ENCODE data around the gene CARMIL3.

The CARMIL3 gene

GRCh38 chr14:24078146-24078545 lies 26.3 kb downstream of the CARMIL3 start:
- no peak for TF ChIP-seq CTCF (IDR thresholded peaks at IDR 0.05; ENCODE audit: insufficient read depth, low read length, missing control alignments)
- ChIA-PET POLR2A (no interaction called here), CTCF (interaction anchor here (6.5 kb wide), 1 partner anchor 14 kb away, joined by 121 read pairs; the partner anchor contains the start of gene PCK2)
- no peak for DNase-seq (ENCODE audit: low read depth, low spot score)
- no peak overlapping the region for H3K4me3 ChIP-seq (ENCODE audit: low read depth, low read length)

GRCh38 chr14:24079491-24080141 lies 27.8 kb downstream of the CARMIL3 start:
- no peak for DNase-seq (ENCODE audit: low read depth, low spot score)
- no peak for TF ChIP-seq CTCF (IDR thresholded peaks at IDR 0.05; ENCODE audit: insufficient read depth, low read length, missing control alignments)
- ChIA-PET POLR2A (interaction anchor here (0.6 to 1.2 kb wide), 2 partner anchors 11 to 14 kb away, joined by 3 read pairs; partner anchors contain the start of gene PCK2), CTCF (interaction anchor here (1.0 to 6.5 kb wide), 7 partner anchors 9 to 254 kb away, joined by 3 to 121 read pairs (median 23); partner anchors contain the start of gene PCK2)
- no peak overlapping the region for H3K4me3 ChIP-seq (ENCODE audit: low read depth, low read length)

GRCh38 chr14:24080142-24080530 lies 28.3 kb downstream of the CARMIL3 start:
- H3K4me3 ChIP-seq (ENCODE audit: low read depth, low read length), result no peak overlapping the region
- POLR2A ChIA-PET, result interaction anchor here (1.2 kb wide), 1 partner anchor 10 kb away, joined by 3 read pairs; no protein-coding TSS in a partner anchor
- no peak for DNase-seq (ENCODE audit: low read depth, low spot score)
- no peak for TF ChIP-seq CTCF (IDR thresholded peaks at IDR 0.05; ENCODE audit: insufficient read depth, low read length, missing control alignments)
- CTCF ChIA-PET, result interaction anchor here (0.9 to 6.5 kb wide), 8 partner anchors 9 to 253 kb away, joined by 3 to 121 read pairs (median 14); partner anchors contain the start of gene PCK2

- no peak for DNase-seq (ENCODE audit: low read depth, low spot score)
- ChIA-PET POLR2A (interaction anchor here (1.2 to 2.2 kb wide), 2 partner anchors 9 to 13 kb away, joined by 3 to 8 read pairs; partner anchors contain the start of gene PCK2), CTCF (interaction anchor here (0.9 to 6.5 kb wide), 9 partner anchors 8 to 252 kb away, joined by 3 to 121 read pairs (median 6); partner anchors contain the start of genes IRF9 and PCK2)
- H3K4me3 ChIP-seq (ENCODE audit: low read depth, low read length), result peak overlapping the region; percentile 55
- TF ChIP-seq CTCF (IDR thresholded peaks at IDR 0.05; ENCODE audit: insufficient read depth, low read length, missing control alignments), result no peak
Observed at GRCh38 chr14:24080888-24081738, 29.3 kb downstream of the CARMIL3 start.

GRCh38 chr14:24081739-24082211 lies 30.0 kb downstream of the CARMIL3 start:
- ChIA-PET CTCF (interaction anchor here (1.3 to 6.5 kb wide), 7 partner anchors 9 to 215 kb away, joined by 3 to 121 read pairs (median 23); partner anchors contain the start of genes IRF9 and PCK2), POLR2A (interaction anchor here (2.2 kb wide), 1 partner anchor 12 kb away, joined by 8 read pairs; the partner anchor contains the start of gene PCK2)
- H3K4me3 ChIP-seq (ENCODE audit: low read depth, low read length), result no peak overlapping the region; the same call in 1 of the 2 replicates

More at GRCh38 chr14:24081739-24082211, 30.0 kb downstream of the CARMIL3 start:
- DNase-seq (ENCODE audit: low read depth, low spot score), result no peak
- TF ChIP-seq CTCF (IDR thresholded peaks at IDR 0.05; ENCODE audit: insufficient read depth, low read length, missing control alignments), result no peak

All from AG04449 (cell line).